A673 (cell line): ENCODE results near the gene ROBO2.

Experiments used
- EZH2 ChIP-seq: fragments of 200-600 bp; sonication (generic); IDR thresholded peaks from 2 replicates; pipeline ENCODE4 v1.6.1; 2017; ENCODE audit warnings: borderline replicate concordance, low read depth, mild to moderate bottlenecking, mixed read lengths, antibody characterized with exemption, low read length; ENCODE audit not compliant: poor library complexity, severe bottlenecking
- TF ChIP-seq, protein P1 (sequence below): fragments of 300-800, 200-600 bp; sonication (generic); conservative IDR thresholded peaks from 2 replicates; pipeline ENCODE4 v1.5.1; 2017; ENCODE audit warnings: low read depth, mild to moderate bottlenecking, antibody characterized with exemption, low read length, moderate library complexity, mixed read lengths

DNA sequence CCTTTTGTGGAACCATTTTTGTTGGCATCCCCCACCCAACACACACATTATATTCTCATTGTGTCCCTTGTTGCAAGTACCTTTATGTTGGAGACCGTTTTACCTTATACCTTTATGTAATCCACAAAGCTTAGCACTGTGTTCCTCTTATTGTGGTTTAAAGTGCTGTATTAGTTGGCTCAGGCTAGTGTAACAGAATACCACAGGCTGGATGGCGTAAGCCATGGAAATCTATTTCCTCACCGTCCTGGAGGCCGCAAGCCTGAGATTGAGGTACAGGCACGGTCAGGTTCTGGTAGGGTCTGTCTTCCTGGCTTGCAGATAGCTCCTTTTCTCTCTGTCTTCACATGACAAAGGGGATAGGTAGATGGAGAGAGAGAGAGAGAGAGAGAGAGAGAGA lies 302.8 kb downstream of the ROBO2 start:
- TF ChIP-seq, protein P1, sequence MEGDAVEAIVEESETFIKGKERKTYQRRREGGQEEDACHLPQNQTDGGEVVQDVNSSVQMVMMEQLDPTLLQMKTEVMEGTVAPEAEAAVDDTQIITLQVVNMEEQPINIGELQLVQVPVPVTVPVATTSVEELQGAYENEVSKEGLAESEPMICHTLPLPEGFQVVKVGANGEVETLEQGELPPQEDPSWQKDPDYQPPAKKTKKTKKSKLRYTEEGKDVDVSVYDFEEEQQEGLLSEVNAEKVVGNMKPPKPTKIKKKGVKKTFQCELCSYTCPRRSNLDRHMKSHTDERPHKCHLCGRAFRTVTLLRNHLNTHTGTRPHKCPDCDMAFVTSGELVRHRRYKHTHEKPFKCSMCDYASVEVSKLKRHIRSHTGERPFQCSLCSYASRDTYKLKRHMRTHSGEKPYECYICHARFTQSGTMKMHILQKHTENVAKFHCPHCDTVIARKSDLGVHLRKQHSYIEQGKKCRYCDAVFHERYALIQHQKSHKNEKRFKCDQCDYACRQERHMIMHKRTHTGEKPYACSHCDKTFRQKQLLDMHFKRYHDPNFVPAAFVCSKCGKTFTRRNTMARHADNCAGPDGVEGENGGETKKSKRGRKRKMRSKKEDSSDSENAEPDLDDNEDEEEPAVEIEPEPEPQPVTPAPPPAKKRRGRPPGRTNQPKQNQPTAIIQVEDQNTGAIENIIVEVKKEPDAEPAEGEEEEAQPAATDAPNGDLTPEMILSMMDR = no peak
- TF ChIP-seq EZH2 = no peak
